K562 (cell line): ENCODE measurements around the gene JAG2. TPM values are rescaled to one million over a fixed set of nuclear protein-coding genes. Genes with fewer than 3 reads are reported as not detected.
A peak's percentile ranks its signal among the peaks of the same experiment; 100 is the strongest.

Experiments used
- ATAC-seq: fragments of 200-7000 bp; cut with Tn5 transposase; 3 replicates; pipeline ENCODE4 v1.9.1; 2020; ENCODE audit warnings: moderate library complexity
- BruUV-seq: library from RNA; stranded (reverse); fragments of 400-500 nt; replicated peaks from 2 replicates; lab custom pipeline; 2021; lab: Mats Ljungman, UMichigan
- CTCF ChIA-PET: fragments of 300-600 bp; formaldehyde crosslinking; extraction: SDS; loops from one replicate; lab custom pipeline; 2021; ENCODE audit warnings: low intra/inter-chr PET ratio; lab: Yijun Ruan, JAX
- POLR2A ChIA-PET: fragments of 300-600, 350-650 bp; sonication (Branson Sonifier 250); formaldehyde crosslinking; extraction: SDS; loops from one replicate; lab custom pipeline; 2021; ENCODE audit warnings: antibody characterized with exemption, inconsistent platforms; lab: Yijun Ruan, JAX
- DNase-seq, 4 experiments: peaks; one replicate each; pipeline versions ENCODE4 v3.0.0 to v3.0.0-alpha.2; 2011 to 2018; ENCODE audit warnings: low spot score in 3 of 4, mixed read lengths in 3 of 4; ENCODE audit errors: extremely low read depth in 1 of 4
- FAIRE-seq: peaks from 2 replicates; lab custom pipeline; 2011; peaks lifted over from hg19 to GRCh38; lab: Jason Lieb, UNC
- H2AFZ ChIP-seq: 2 replicates; pipeline ENCODE4 v1.6.0; 2011; ENCODE audit warnings: low read depth, low read length, control low read depth, inconsistent platforms
- H3K27ac ChIP-seq: fragments of 200-600 bp; 3 replicates; pipeline ENCODE4 v1.8.0; 2011; ENCODE audit warnings: low read depth, mild to moderate bottlenecking, control low read depth, inconsistent platforms, low read length, moderate library complexity, mixed read lengths; ENCODE audit errors: extremely low read depth
- H3K27me3 ChIP-seq, 2 experiments: fragments of 300-600 bp in 1 of 2; 2 replicates in 1 of 2; 3 replicates in 1 of 2; pipeline versions ENCODE4 v1.6.0 to v1.8.0; 2011; ENCODE audit warnings: inconsistent platforms in 2 of 2, low read length in 2 of 2, mild to moderate bottlenecking in 1 of 2, mixed read lengths in 1 of 2, moderate library complexity in 1 of 2; ENCODE audit not compliant: control insufficient read depth in 2 of 2, insufficient read depth in 2 of 2
- H3K36me3 ChIP-seq: fragments of 300-600 bp; 3 replicates; pipeline ENCODE4 v1.8.0; 2011; ENCODE audit warnings: mild to moderate bottlenecking, low read length, inconsistent platforms; ENCODE audit not compliant: control insufficient read depth, insufficient read depth
- H3K4me1 ChIP-seq, 2 experiments: fragments of 200-600 bp in 1 of 2; replicated peaks in 1 of 2; 2 replicates in 1 of 2; 3 replicates in 1 of 2; pipeline versions ENCODE4 v1.5.1 to v1.8.0; 2011; ENCODE audit warnings: inconsistent platforms in 2 of 2, low read length in 2 of 2, mild to moderate bottlenecking in 1 of 2, mixed read lengths in 1 of 2, moderate library complexity in 1 of 2; ENCODE audit not compliant: control insufficient read depth in 2 of 2, insufficient read depth in 2 of 2
- H3K4me2 ChIP-seq: 2 replicates; pipeline ENCODE4 v1.6.1; 2011; ENCODE audit warnings: low read length, control low read depth, inconsistent platforms, mixed read lengths; ENCODE audit not compliant: insufficient read depth
- H3K4me3 ChIP-seq: fragments of 200-600 bp; sonication (generic), shearing (Covaris generic); 2 replicates; pipeline ENCODE4 v1.5.1; 2016; ENCODE audit warnings: control low read depth, inconsistent platforms
- H3K79me2 ChIP-seq: fragments of 200-600 bp; 3 replicates; pipeline ENCODE4 v1.8.0; 2011; ENCODE audit warnings: low read length, inconsistent platforms; ENCODE audit not compliant: control insufficient read depth, insufficient read depth
- H3K9ac ChIP-seq, 2 experiments: 2 replicates each; pipeline versions ENCODE4 v1.6.0 to v1.6.1; 2011; ENCODE audit warnings: low read depth in 2 of 2, low read length in 2 of 2, control low read depth in 1 of 2, inconsistent platforms in 1 of 2, mild to moderate bottlenecking in 1 of 2, mixed read lengths in 1 of 2; ENCODE audit not compliant: insufficient read depth in 1 of 2
- H3K9me1 ChIP-seq: one replicate; pipeline ENCODE4 v1.6.0; 2011; ENCODE audit warnings: inconsistent platforms, mild to moderate bottlenecking, low read length, moderate library complexity; ENCODE audit not compliant: control insufficient read depth, insufficient read depth
- H3K9me3 ChIP-seq: replicated peaks from 2 replicates; pipeline ENCODE4 v1.5.1; 2011; ENCODE audit warnings: low read depth, low read length, inconsistent platforms; ENCODE audit not compliant: control insufficient read depth, insufficient read depth
- H4K20me1 ChIP-seq: replicated peaks from 2 replicates; pipeline ENCODE4 v1.6.1; 2011; ENCODE audit warnings: low read length, inconsistent platforms, mixed read lengths; ENCODE audit not compliant: control insufficient read depth, insufficient read depth
- CCNT2 ChIP-seq: IDR thresholded peaks from 2 replicates; pipeline ENCODE4 v1.6.1; 2011; ENCODE audit warnings: borderline replicate concordance, low read depth, mild to moderate bottlenecking, moderate library complexity, mixed read lengths, low read length; ENCODE audit not compliant: insufficient read length; ENCODE audit errors: extremely low read depth
- GATA2 ChIP-seq: sonication (generic); formaldehyde crosslinking; IDR thresholded peaks from 2 replicates; pipeline ENCODE4 v1.4.0; 2020; ENCODE audit warnings: mild to moderate bottlenecking, missing genetic modification reagents
- KDM5B ChIP-seq: fragments of 200-600 bp; sonication (generic); IDR thresholded peaks from 2 replicates; pipeline ENCODE4 v1.6.1; 2012; ENCODE audit warnings: low read depth, mild to moderate bottlenecking, moderate library complexity, low read length, control low read depth, inconsistent platforms; ENCODE audit not compliant: insufficient replicate concordance
- MAFK ChIP-seq: IDR thresholded peaks from 2 replicates; pipeline ENCODE4 v1.6.1; 2011; ENCODE audit warnings: low read length, improper control_type of control experiment
- TAF7 ChIP-seq: fragments of 450-650 bp; IDR thresholded peaks from 2 replicates; pipeline ENCODE4 v1.6.1; 2016; ENCODE audit warnings: missing genetic modification characterization, missing compliant biosample characterization
- ZBTB7A ChIP-seq: IDR thresholded peaks from 2 replicates; pipeline ENCODE4 v1.6.1; 2011; ENCODE audit warnings: low read depth, mild to moderate bottlenecking, low read length, moderate library complexity, borderline replicate concordance; ENCODE audit not compliant: control insufficient read depth
- ZEB2 ChIP-seq: fragments of 450-650 bp; IDR thresholded peaks from 2 replicates; pipeline ENCODE4 v1.6.1; 2016
- ZFX ChIP-seq: sonication (generic); formaldehyde crosslinking; IDR thresholded peaks from 2 replicates; pipeline ENCODE4 v1.8.0; 2022; ENCODE audit warnings: mild to moderate bottlenecking, missing genetic modification reagents, moderate library complexity
- WGBS: fragments of 100-300 bp; shearing (Covaris generic); methylation state at CpG from one replicate; pipeline ENCODE4 v1.1.6; 2016; ENCODE audit warnings: low coverage, mixed read lengths; ENCODE audit not compliant: insufficient coverage; ENCODE audit errors: missing lambda C conversion rate; 5-methylcytosine and 5-hydroxymethylcytosine counted together
- in situ Hi-C: fragments of 300-500 bp; cut with MboI; formaldehyde crosslinking; loops from 4 replicates; pipeline ENCODE4 v1.15.0; 2018; ENCODE audit warnings: inconsistent platforms, mixed read lengths
- intact Hi-C: fragments of 100-400 bp; cut with micrococcal nuclease; formaldehyde crosslinking; loops from 2 replicates; pipeline ENCODE4 v1.14.2; 2022
- polyA plus RNA-seq, 8 experiments: library from polyadenylated mRNA; depleted of rRNA in 4 of 8; stranded (reverse) in 5 of 8; unstranded in 3 of 8; fragments of >200 nt; fragmentation: Nextera tagmentation in 2 of 8; fragmentation: Illumina TruSeq in 1 of 8; extraction: Ambion mirVana in 2 of 8; extraction: Trizol in 1 of 8; gene quantifications; 2 replicates each; pipeline versions ENCODE4 v1.2.1 to v1.2.3, GENCODE V29; 2011 to 2014; ENCODE audit warnings: inconsistent platforms in 1 of 8, missing spikeins in 1 of 8
- total RNA-seq, 7 experiments: library from RNA; depleted of rRNA in 6 of 7; stranded (reverse); fragments of >200 nt in 6 of 7; fragmentation: Illumina TruSeq in 2 of 7; extraction: Trizol in 2 of 7; gene quantifications; 2 replicates each; pipeline versions ENCODE4 v1.2.1 to v1.2.3, GENCODE V29; 2011 to 2021; ENCODE audit warnings: low replicate concordance in 1 of 7
- TF ChIP-seq, protein P1 (sequence below), 2 experiments: IDR thresholded peaks; 2 replicates each; pipeline ENCODE4 v1.6.1; 2011; ENCODE audit warnings: borderline replicate concordance in 1 of 2, control low read depth in 1 of 2, low read depth in 1 of 2, low read length in 1 of 2, mild to moderate bottlenecking in 1 of 2, mixed read lengths in 1 of 2, moderate library complexity in 1 of 2; ENCODE audit not compliant: insufficient read depth in 1 of 2, insufficient read length in 1 of 2, poor library complexity in 1 of 2, severe bottlenecking in 1 of 2; ENCODE audit errors: extremely low read depth in 1 of 2
- TF ChIP-seq, protein P2 (sequence below): fragments of 450-650 bp; formaldehyde crosslinking; IDR thresholded peaks from 2 replicates; pipeline ENCODE4 v1.4.0; 2020; ENCODE audit warnings: mild to moderate bottlenecking, mixed read lengths
- TF ChIP-seq, protein P3 (sequence below): fragments of 250-450 bp; sonication (Bioruptor Pico); IDR thresholded peaks from 2 replicates; pipeline ENCODE4 v1.9.0; 2021; ENCODE audit warnings: mild to moderate bottlenecking
- TF ChIP-seq, protein P4 (sequence below): IDR thresholded peaks from 2 replicates; pipeline ENCODE4 v1.6.1; 2014; ENCODE audit warnings: antibody characterized with exemption

Gene JAG2
- total and polyA plus RNA-seq, 9 of the 15 experiments (the other 6 are each of a cell fraction or from before 2014, with no cell fraction given): 0.25 to 48.4 (median 8.6) TPM

DNA sequence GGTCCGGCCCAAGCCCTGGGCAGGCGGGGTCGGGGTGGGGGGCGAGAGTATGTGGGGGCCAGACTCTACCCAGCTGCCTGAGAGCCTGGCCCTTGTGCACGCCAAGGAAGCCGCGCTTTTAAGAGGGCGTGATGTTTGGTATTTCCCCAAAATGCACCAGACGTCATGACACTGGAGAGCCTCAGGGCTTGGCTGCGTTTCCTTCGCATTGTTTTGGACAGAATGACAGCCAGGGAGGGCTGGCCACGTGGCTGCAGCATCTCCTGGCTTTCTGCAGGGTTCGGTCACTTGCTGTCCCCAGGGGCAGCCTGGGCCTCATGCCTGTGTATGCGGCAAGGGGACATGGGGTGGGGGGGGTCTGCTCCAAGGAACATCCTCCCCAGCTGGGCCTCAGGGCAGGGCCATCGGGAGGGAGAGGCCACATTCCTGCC is 28.6 kb upstream of the JAG2 start (continued):
- TF ChIP-seq, protein P1, sequence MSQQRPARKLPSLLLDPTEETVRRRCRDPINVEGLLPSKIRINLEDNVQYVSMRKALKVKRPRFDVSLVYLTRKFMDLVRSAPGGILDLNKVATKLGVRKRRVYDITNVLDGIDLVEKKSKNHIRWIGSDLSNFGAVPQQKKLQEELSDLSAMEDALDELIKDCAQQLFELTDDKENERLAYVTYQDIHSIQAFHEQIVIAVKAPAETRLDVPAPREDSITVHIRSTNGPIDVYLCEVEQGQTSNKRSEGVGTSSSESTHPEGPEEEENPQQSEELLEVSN (IDR thresholded peaks at IDR 0.05; ENCODE audit: borderline replicate concordance in 1 of 2, extremely low read depth in 1 of 2, insufficient read depth in 1 of 2, insufficient read length in 1 of 2, low read depth in 1 of 2, low read length in 1 of 2, poor library complexity in 1 of 2, severe bottlenecking in 1 of 2): peak in 1 of 2 experiments; percentile 18

DNA sequence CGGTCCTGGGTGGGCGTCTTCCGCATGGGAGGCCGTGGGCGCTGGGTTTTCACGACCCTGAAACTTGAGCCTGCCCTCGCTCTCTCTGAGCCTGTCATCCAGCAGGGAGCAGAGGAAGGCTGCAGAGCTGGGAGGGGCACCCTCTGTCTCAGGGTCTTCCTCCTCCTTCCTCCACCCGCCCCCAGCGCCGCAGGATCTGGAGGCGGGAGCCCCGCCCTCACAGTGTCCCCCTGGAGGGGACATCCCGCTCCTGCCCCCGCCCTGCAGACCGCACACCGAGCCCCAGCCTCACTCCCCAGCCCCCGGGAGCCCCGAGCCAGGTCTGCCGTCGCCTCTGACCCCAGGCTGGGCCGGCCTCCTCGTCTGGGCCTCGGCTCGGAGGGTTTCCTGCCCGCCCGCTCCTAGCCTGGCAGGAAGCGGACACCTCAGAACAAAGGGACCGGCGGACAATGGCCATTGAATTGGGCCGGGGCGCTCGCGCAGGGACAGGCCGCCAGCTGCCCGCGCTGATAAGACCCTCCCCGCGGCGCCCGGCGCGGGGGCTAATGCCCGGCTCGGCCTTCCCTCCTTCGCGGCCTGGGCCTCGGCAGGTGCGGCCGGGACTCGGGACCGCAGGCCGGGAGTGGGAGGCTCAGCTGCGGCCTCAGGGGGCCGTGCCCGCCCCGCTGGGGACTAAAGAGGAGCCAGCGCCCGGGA is 27.8 kb upstream of the JAG2 start:
- Histone ChIP-seq H3K9me1 (no peaks in the 10 kb centered on the region), H3K4me3 (no peak overlapping the region), H3K27me3 (peaks cover 0 to 12% of the 10 kb centered on the region in 2 experiments; a peak in 2 of 5 replicates), H2AFZ (no peak overlapping the region; the same call in 1 of the 2 replicates), H3K9ac (peak overlapping the region in 1 of 2 experiments; percentile 4; a peak in 1 of 4 replicates), H3K4me2 (no peak overlapping the region), H3K79me2 (no peaks in the 10 kb centered on the region), H3K9me3 (no peaks in the 10 kb centered on the region), H3K36me3 (no peaks in the 10 kb centered on the region), H3K27ac (no peak overlapping the region), H3K4me1 (peaks cover 6 to 74% of the 10 kb centered on the region in 2 experiments; a peak in 3 of 5 replicates), H4K20me1 (no peaks in the 10 kb centered on the region)
- peak; percentile 14; the same call in 2 of the 3 replicates for ATAC-seq
- no TSS peak for BruUV-seq
- POLR2A ChIA-PET: interaction anchor here (0.5 to 1.5 kb wide), 2 partner anchors 14 to 87 kb away, joined by 3 to 5 read pairs; no protein-coding TSS in a partner anchor
- WGBS: 3% methylated on average over 18 of the region's 58 CpGs
- FAIRE-seq: no peak
- peak; percentile 25 to 49 (median 41) for DNase-seq
- intact Hi-C loops (no loop called here), in situ Hi-C loops (no loop called here)
- CTCF ChIA-PET: no interaction called here
- TF ChIP-seq, protein P2, sequence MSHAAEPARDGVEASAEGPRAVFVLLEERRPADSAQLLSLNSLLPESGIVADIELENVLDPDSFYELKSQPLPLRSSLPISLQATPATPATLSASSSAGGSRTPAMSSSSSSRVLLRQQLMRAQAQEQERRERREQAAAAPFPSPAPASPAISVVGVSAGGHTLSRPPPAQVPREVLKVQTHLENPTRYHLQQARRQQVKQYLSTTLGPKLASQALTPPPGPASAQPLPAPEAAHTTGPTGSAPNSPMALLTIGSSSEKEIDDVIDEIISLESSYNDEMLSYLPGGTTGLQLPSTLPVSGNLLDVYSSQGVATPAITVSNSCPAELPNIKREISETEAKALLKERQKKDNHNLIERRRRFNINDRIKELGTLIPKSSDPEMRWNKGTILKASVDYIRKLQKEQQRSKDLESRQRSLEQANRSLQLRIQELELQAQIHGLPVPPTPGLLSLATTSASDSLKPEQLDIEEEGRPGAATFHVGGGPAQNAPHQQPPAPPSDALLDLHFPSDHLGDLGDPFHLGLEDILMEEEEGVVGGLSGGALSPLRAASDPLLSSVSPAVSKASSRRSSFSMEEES (CRISPR knock-in tag): no peak
- TF ChIP-seq KDM5B (no peak), ZBTB7A (no peak), ZFX (CRISPR knock-in tag) (peak; percentile 47; the same call in 1 of the 2 replicates), CCNT2 (peak; percentile 50), MAFK (no peak), GATA2 (CRISPR knock-in tag) (peak; percentile 8; the same call in 1 of the 2 replicates), ZEB2 (no peak), TAF7 (tag) (no peak)
- TF ChIP-seq, protein P3, sequence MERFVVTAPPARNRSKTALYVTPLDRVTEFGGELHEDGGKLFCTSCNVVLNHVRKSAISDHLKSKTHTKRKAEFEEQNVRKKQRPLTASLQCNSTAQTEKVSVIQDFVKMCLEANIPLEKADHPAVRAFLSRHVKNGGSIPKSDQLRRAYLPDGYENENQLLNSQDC (CRISPR knock-in tag): no peak
- TF ChIP-seq, protein P4, sequence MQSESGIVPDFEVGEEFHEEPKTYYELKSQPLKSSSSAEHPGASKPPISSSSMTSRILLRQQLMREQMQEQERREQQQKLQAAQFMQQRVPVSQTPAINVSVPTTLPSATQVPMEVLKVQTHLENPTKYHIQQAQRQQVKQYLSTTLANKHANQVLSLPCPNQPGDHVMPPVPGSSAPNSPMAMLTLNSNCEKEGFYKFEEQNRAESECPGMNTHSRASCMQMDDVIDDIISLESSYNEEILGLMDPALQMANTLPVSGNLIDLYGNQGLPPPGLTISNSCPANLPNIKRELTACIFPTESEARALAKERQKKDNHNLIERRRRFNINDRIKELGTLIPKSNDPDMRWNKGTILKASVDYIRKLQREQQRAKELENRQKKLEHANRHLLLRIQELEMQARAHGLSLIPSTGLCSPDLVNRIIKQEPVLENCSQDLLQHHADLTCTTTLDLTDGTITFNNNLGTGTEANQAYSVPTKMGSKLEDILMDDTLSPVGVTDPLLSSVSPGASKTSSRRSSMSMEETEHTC: no peak
